ENCODE data around the gene SLC44A2. TPM values are rescaled to one million over a fixed set of nuclear protein-coding genes. Genes with fewer than 3 reads are reported as not detected.

The SLC44A2 gene
- total and polyA plus RNA-seq, 2 of the 8 experiments (the other 6 are each of a cell fraction or from before 2014, with no cell fraction given): 105 to 120 TPM

GRCh38 chr19:10644260-10645007 is 19.1 kb downstream of the SLC44A2 start (continued):
- peak; percentile 88 to 89 for TF ChIP-seq RAD21 (IDR thresholded peaks at IDR 0.05 in 1 of 2, conservative IDR thresholded peaks at IDR 0.05 in 1 of 2; ENCODE audit: low read depth in 2 of 2, low read length in 2 of 2)
- TF ChIP-seq SIRT6 (IDR thresholded peaks at IDR 0.05; ENCODE audit: low read length): no peak
- TF ChIP-seq E2F6 (IDR thresholded peaks at IDR 0.05): no peak
- no peak for TF ChIP-seq USF2 (IDR thresholded peaks at IDR 0.05; ENCODE audit: low read length)
- no peak for TF ChIP-seq FOSL1 (IDR thresholded peaks at IDR 0.05; ENCODE audit: insufficient read depth, low read depth, low read length)
- TF ChIP-seq EP300 (IDR thresholded peaks at IDR 0.05; ENCODE audit: borderline replicate concordance in 1 of 2, low read depth in 2 of 2, low read length in 2 of 2): no peak
- no peak for TF ChIP-seq ATF2 (IDR thresholded peaks at IDR 0.05; ENCODE audit: low read length)
- no peak for TF ChIP-seq NRF1 (IDR thresholded peaks at IDR 0.05; ENCODE audit: low read depth, low read length)
- TF ChIP-seq TBP (IDR thresholded peaks at IDR 0.05; ENCODE audit: low read depth, low read length): 0 out of 2 replicates have a peak, but pooled peaks have one; percentile 26
- peak; percentile 51 for TF ChIP-seq MAX (IDR thresholded peaks at IDR 0.05)
- TF ChIP-seq CTCF (IDR thresholded peaks at IDR 0.05; ENCODE audit: control extremely low read depth in 1 of 3, insufficient read depth in 1 of 3, low read depth in 1 of 3, low read length in 3 of 3): peak; percentile 89 to 96 (median 94)
- TF ChIP-seq EZH2 (IDR thresholded peaks at IDR 0.05; ENCODE audit: low read depth, low read length, severe bottlenecking): no peak

Measured in H1 (cell line).